T-helper 17 cell (primary cell): ENCODE data around the gene FAM83F. TPM values are rescaled to one million over a fixed set of nuclear protein-coding genes. Genes with fewer than 3 reads are reported as not detected.

Experiments
- ATAC-seq: fragments of 150-1000 bp; cut with Tn5 transposase; 2 replicates; pipeline ENCODE4 v1.10.0; 2021; ENCODE audit warnings: mild to moderate bottlenecking, moderate library complexity
- DNase-seq, 3 donors: peaks; one replicate each; pipeline versions ENCODE4 v3.0.0 to v3.0.0-alpha.2; 2020 to 2021
- H3K9me3 ChIP-seq: one replicate; pipeline ENCODE4 v1.7.0; 2013; ENCODE audit warnings: low read length, mild to moderate bottlenecking; ENCODE audit not compliant: control insufficient read depth, poor library complexity, severe bottlenecking
- H3K27ac Mint-ChIP-seq: one replicate; pipeline ENCODE4 v1.8.0; 2022; ENCODE audit warnings: mild to moderate bottlenecking, moderate library complexity, mixed read lengths
- H3K27me3 Mint-ChIP-seq: one replicate; pipeline ENCODE4 v1.8.0; 2022; ENCODE audit warnings: mixed read lengths
- H3K36me3 Mint-ChIP-seq: one replicate; pipeline ENCODE4 v1.8.0; 2022; ENCODE audit warnings: low read depth, mixed read lengths
- H3K4me1 Mint-ChIP-seq: one replicate; pipeline ENCODE4 v1.8.0; 2022; ENCODE audit warnings: mild to moderate bottlenecking, mixed read lengths
- H3K4me3 Mint-ChIP-seq: one replicate; pipeline ENCODE4 v1.8.0; 2022; ENCODE audit warnings: mild to moderate bottlenecking, moderate library complexity, mixed read lengths
- total RNA-seq, 4 donors: library from RNA in 2 of 4; stranded (reverse) in 2 of 4; gene quantifications; one replicate each; pipeline ENCODE4 v1.2.3 and lab custom pipeline; 2022 to 2026

The FAM83F gene
- total RNA-seq, 2 donors from 2014 or later: 1.6 to 2.1 TPM

GRCh38 chr22:40044102-40044869, 49.5 kb downstream of the FAM83F start:
- Mint-ChIP-seq H3K4me1 (peaks cover 34% of the 10 kb centered on the region), H3K27me3 (peaks cover 7% of the 10 kb centered on the region), H3K27ac (peak overlapping the region; percentile 100), H3K36me3 (peaks cover 8% of the 10 kb centered on the region), H3K4me3 (peak overlapping the region; percentile 99)
- DNase-seq (peak; percentile 89 to 96 (median 95)), ATAC-seq (peak; percentile 89)
- no peaks in the 10 kb centered on the region for H3K9me3 ChIP-seq

- Mint-ChIP-seq H3K4me3 (peak overlapping the region; percentile 99), H3K27me3 (no peaks in the 10 kb centered on the region), H3K36me3 (peaks cover 3% of the 10 kb centered on the region), H3K27ac (peak overlapping the region; percentile 100), H3K4me1 (peaks cover 33% of the 10 kb centered on the region)
- ATAC-seq: peak; percentile 9
- DNase-seq: peak; percentile 52 to 76 (median 72)
- no peaks in the 10 kb centered on the region for H3K9me3 ChIP-seq
Observed at GRCh38 chr22:40044870-40045834, 50.4 kb downstream of the FAM83F start.

DNA sequence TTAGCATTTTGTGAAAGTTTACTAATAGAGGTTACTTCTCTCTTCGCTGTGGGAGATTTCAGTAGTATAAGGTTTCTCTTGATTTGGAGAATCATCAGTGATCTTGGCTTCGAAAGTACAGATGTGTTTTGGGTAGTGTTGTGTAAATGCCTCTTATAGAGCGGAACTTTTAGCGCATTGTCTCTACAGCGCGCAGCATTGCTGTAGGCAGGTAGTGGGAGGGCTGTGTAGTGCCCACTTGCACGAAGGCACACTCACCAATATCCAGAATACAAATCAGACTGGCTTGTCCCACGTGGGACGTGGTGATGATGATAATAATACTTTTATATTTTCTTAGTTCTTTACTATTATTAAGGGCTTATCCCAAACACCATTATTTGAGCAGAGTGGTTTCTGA, 51.4 kb downstream of the FAM83F start:
- ATAC-seq: no peak
- Mint-ChIP-seq H3K27me3 (no peaks in the 10 kb centered on the region), H3K4me1 (peaks cover 42% of the 10 kb centered on the region), H3K4me3 (peak overlapping the region; percentile 88), H3K36me3 (peaks cover 3% of the 10 kb centered on the region), H3K27ac (peak overlapping the region; percentile 71)
- no peak for DNase-seq
- H3K9me3 ChIP-seq: no peaks in the 10 kb centered on the region

DNA sequence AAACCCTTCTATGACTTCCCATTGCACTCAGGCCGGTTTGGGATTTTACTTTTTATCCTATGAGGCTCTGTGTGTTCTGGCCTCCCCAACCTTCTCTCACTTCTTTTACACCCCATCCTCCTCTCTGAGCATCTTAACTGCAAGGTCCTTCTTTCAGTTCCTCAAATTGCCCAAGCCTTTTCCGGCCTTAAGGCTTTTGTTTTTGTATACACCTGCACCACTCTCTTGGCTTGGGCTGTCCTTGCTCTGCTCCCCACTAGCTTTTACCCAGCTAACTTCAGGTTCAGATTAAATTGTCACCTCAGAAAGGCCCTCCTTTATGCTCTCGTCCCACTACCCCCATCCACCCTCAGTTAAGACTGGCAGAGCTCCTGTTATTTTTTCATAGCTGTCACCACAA, 55.5 kb downstream of the FAM83F start:
- peak; percentile 35 for ATAC-seq
- no peaks in the 10 kb centered on the region for H3K9me3 ChIP-seq
- Mint-ChIP-seq H3K4me3 (peak overlapping the region; percentile 82), H3K4me1 (peaks cover 57% of the 10 kb centered on the region), H3K36me3 (no peaks in the 10 kb centered on the region), H3K27me3 (no peaks in the 10 kb centered on the region), H3K27ac (peak overlapping the region; percentile 85)
- DNase-seq: no peak

DNA sequence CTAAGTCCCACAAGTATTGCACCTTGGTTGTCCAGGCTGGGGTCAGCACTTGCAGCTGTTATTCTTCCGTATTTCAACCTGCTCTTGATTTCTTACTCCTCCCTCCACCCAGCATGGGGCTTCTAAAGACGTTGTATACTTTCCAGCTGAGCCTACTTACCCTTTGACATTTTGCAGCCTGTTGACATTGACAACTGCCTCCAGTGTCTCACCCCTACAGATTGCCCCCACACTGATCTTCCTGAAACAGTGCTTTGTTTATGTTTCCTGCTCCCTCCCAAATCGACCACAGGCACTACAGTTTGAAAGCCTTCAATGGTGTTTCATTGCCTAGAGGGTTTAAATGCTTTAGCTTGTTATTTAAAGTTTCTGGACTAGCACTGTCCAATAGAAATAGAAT, 56.6 kb downstream of the FAM83F start:
- peak overlapping the region; percentile 82 for H3K4me3 Mint-ChIP-seq
- no peaks in the 10 kb centered on the region for H3K9me3 ChIP-seq
- no peak for DNase-seq
- no peaks in the 10 kb centered on the region for H3K27me3 Mint-ChIP-seq
- no peaks in the 10 kb centered on the region for H3K36me3 Mint-ChIP-seq
- peak overlapping the region; percentile 85 for H3K27ac Mint-ChIP-seq
- H3K4me1 Mint-ChIP-seq: peaks cover 64% of the 10 kb centered on the region
- no peak for ATAC-seq

- no peaks in the 10 kb centered on the region for H3K9me3 ChIP-seq
- no peak overlapping the region for H3K4me3 Mint-ChIP-seq
- no peaks in the 10 kb centered on the region for H3K36me3 Mint-ChIP-seq
- no peak for DNase-seq
- H3K27ac Mint-ChIP-seq: peak overlapping the region; percentile 43
- no peaks in the 10 kb centered on the region for H3K27me3 Mint-ChIP-seq
- no peak for ATAC-seq
- peaks cover 62% of the 10 kb centered on the region for H3K4me1 Mint-ChIP-seq
Observed at GRCh38 chr22:40053460-40053859, 58.7 kb downstream of the FAM83F start.

DNA sequence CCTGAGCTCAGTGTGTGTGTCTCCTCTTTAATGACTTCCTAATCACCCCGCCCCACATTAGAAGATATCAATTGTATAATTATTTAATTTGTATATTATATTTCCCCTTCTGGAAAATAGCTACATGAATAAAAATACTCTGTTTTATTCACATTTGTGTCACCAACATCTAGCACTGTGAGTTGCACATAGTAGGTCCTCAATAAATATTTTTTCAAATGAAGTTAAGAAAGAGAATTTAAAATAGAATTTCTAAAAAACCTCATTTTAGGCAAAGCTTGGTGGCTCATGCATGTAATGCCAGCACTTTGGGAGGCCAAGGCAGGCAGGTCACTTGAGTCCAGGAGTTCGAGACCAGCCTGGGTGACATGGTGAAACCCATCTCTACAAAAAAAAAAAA, 59.7 kb downstream of the FAM83F start:
- H3K9me3 ChIP-seq: no peaks in the 10 kb centered on the region
- DNase-seq (no peak), ATAC-seq (no peak)
- Mint-ChIP-seq H3K27me3 (no peaks in the 10 kb centered on the region), H3K4me1 (peaks cover 64% of the 10 kb centered on the region), H3K27ac (peak overlapping the region; percentile 93), H3K36me3 (peaks cover 3% of the 10 kb centered on the region), H3K4me3 (peak overlapping the region; percentile 89)

GRCh38 chr22:40055143-40055883, 60.6 kb downstream of the FAM83F start:
- H3K27me3 Mint-ChIP-seq: no peaks in the 10 kb centered on the region
- peak overlapping the region; percentile 93 for H3K27ac Mint-ChIP-seq
- no peaks in the 10 kb centered on the region for H3K9me3 ChIP-seq
- H3K4me3 Mint-ChIP-seq: peak overlapping the region; percentile 89
- ATAC-seq (peak; percentile 96), DNase-seq (no peak)
- H3K36me3 Mint-ChIP-seq: peaks cover 3% of the 10 kb centered on the region
- H3K4me1 Mint-ChIP-seq: peaks cover 61% of the 10 kb centered on the region

DNA sequence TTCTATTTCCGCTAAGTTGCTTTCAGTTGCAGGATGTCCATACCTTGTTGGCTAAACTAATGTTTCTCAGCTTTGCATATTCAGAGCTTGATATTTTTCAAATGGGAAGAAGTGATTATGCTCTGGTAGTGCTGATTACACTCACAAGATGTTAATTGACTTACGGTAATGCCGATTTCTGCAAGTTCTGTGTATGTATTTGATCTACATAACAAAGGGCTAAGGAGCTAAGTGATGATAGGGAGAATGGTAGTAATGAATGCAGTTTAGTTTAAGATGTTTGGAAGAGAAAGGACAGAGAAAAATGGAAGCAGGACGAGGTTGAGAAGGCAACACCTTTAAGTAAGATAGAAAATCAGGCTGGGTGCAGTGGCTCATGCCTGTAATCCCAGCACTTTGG, 61.4 kb downstream of the FAM83F start:
- DNase-seq (no peak), ATAC-seq (no peak)

GRCh38 chr22:40056559-40056958, 61.8 kb downstream of the FAM83F start:
- ATAC-seq: no peak
- no peak for DNase-seq
- H3K36me3 Mint-ChIP-seq: peaks cover 3% of the 10 kb centered on the region
- H3K9me3 ChIP-seq: no peaks in the 10 kb centered on the region
- peaks cover 49% of the 10 kb centered on the region for H3K4me1 Mint-ChIP-seq
- no peaks in the 10 kb centered on the region for H3K27me3 Mint-ChIP-seq
- peak overlapping the region; percentile 89 for H3K4me3 Mint-ChIP-seq
- H3K27ac Mint-ChIP-seq: peak overlapping the region; percentile 93

More for the DNA sequence above, 61.4 kb downstream of the FAM83F start:
- Mint-ChIP-seq H3K27ac (peak overlapping the region; percentile 93), H3K4me1 (peaks cover 53% of the 10 kb centered on the region), H3K27me3 (no peaks in the 10 kb centered on the region), H3K36me3 (peaks cover 3% of the 10 kb centered on the region), H3K4me3 (peak overlapping the region; percentile 89)
- H3K9me3 ChIP-seq: no peaks in the 10 kb centered on the region

GRCh38 chr22:40057652-40058051, 62.9 kb downstream of the FAM83F start:
- peak overlapping the region; percentile 75 for H3K27ac Mint-ChIP-seq
- H3K4me3 Mint-ChIP-seq: no peak overlapping the region
- no peak for ATAC-seq
- H3K4me1 Mint-ChIP-seq: peaks cover 43% of the 10 kb centered on the region
- DNase-seq: no peak
- peaks cover 3% of the 10 kb centered on the region for H3K36me3 Mint-ChIP-seq
- H3K9me3 ChIP-seq: no peaks in the 10 kb centered on the region
- no peaks in the 10 kb centered on the region for H3K27me3 Mint-ChIP-seq

- DNase-seq: no peak
- Mint-ChIP-seq H3K27ac (peak overlapping the region; percentile 75), H3K27me3 (no peaks in the 10 kb centered on the region), H3K4me3 (peak overlapping the region; percentile 65), H3K36me3 (peaks cover 3% of the 10 kb centered on the region), H3K4me1 (peaks cover 44% of the 10 kb centered on the region)
- no peaks in the 10 kb centered on the region for H3K9me3 ChIP-seq
- no peak for ATAC-seq
Observed at GRCh38 chr22:40058265-40058664, 63.5 kb downstream of the FAM83F start.

GRCh38 chr22:40065981-40066380, 71.2 kb downstream of the FAM83F start:
- peak overlapping the region; percentile 21 for H3K27ac Mint-ChIP-seq
- H3K36me3 Mint-ChIP-seq: no peaks in the 10 kb centered on the region
- H3K27me3 Mint-ChIP-seq: no peaks in the 10 kb centered on the region
- H3K9me3 ChIP-seq: no peaks in the 10 kb centered on the region
- no peak overlapping the region for H3K4me3 Mint-ChIP-seq
- DNase-seq: no peak
- ATAC-seq: no peak
- peaks cover 38% of the 10 kb centered on the region for H3K4me1 Mint-ChIP-seq
